K562 (cell line): ENCODE results near the gene PLCL1. TPM values are rescaled to one million over a fixed set of nuclear protein-coding genes. Genes with fewer than 3 reads are reported as not detected.

Experiments
- ADNP ChIP-seq: fragments of 200-800 bp; sonication (Bioruptor generic); IDR thresholded peaks from 2 replicates; pipeline ENCODE4 v1.6.1; 2016; ENCODE audit warnings: missing genetic modification characterization, missing compliant biosample characterization
- AFF1 ChIP-seq, 2 experiments: fragments of 450-650 bp; IDR thresholded peaks; 2 replicates each; pipeline ENCODE4 v1.6.1; 2018; ENCODE audit warnings: mild to moderate bottlenecking in 2 of 2, low read depth in 1 of 2; ENCODE audit not compliant: partially characterized antibody in 2 of 2
- CAMTA2 ChIP-seq: fragments of 250-450 bp; sonication (Bioruptor Pico); conservative IDR thresholded peaks from 2 replicates; pipeline ENCODE4 v1.5.1; 2022
- FOSL1 ChIP-seq: fragments of 200-800 bp; sonication (Bioruptor generic); conservative IDR thresholded peaks from 2 replicates; pipeline ENCODE4 v1.6.1; 2016; ENCODE audit warnings: missing genetic modification characterization, missing compliant biosample characterization
- FOXO4 ChIP-seq: fragments of 450-650 bp; formaldehyde crosslinking; IDR thresholded peaks from 2 replicates; pipeline ENCODE4 v1.4.0; 2020; ENCODE audit warnings: mild to moderate bottlenecking, moderate library complexity
- HINFP ChIP-seq: fragments of 450-650 bp; conservative IDR thresholded peaks from 2 replicates; pipeline ENCODE4 v1.6.1; 2016; ENCODE audit warnings: missing genetic modification characterization, low read depth, mild to moderate bottlenecking, control low read depth, missing compliant biosample characterization
- JUND ChIP-seq, 2 experiments: IDR thresholded peaks; 2 replicates in 1 of 2; 3 replicates in 1 of 2; pipeline ENCODE4 v1.6.1; 2011; ENCODE audit warnings: borderline replicate concordance in 2 of 2, low read depth in 2 of 2, low read length in 2 of 2, improper control_type of control experiment in 1 of 2, missing biosample characterization in 1 of 2, missing genetic modification characterization in 1 of 2, missing genetic modification reagents in 1 of 2
- KLF1 ChIP-seq: fragments of 450-650 bp; IDR thresholded peaks from 2 replicates; pipeline ENCODE4 v1.6.1; 2016; ENCODE audit warnings: missing genetic modification characterization, missing compliant biosample characterization
- MAFK ChIP-seq: IDR thresholded peaks from 2 replicates; pipeline ENCODE4 v1.6.1; 2011; ENCODE audit warnings: low read length, improper control_type of control experiment
- MTA3 ChIP-seq: fragments of 450-650 bp; formaldehyde crosslinking; IDR thresholded peaks from 2 replicates; pipeline ENCODE4 v1.6.1; 2017; ENCODE audit warnings: mild to moderate bottlenecking, borderline replicate concordance
- PRMT5 ChIP-seq: sonication (generic); formaldehyde crosslinking; IDR thresholded peaks from 2 replicates; pipeline ENCODE4 v1.5.0; 2020; ENCODE audit warnings: missing genetic modification reagents
- RFX1 ChIP-seq: fragments of 450-650 bp; IDR thresholded peaks from 2 replicates; pipeline ENCODE4 v1.6.1; 2016; ENCODE audit warnings: mild to moderate bottlenecking, moderate library complexity
- TEAD4 ChIP-seq, 2 experiments: sonication (generic) in 1 of 2; formaldehyde crosslinking in 1 of 2; IDR thresholded peaks; 2 replicates each; pipeline versions ENCODE4 v1.6.1 to v1.8.0; 2012 to 2022; ENCODE audit warnings: borderline replicate concordance in 1 of 2, inconsistent platforms in 1 of 2, low read length in 1 of 2, mild to moderate bottlenecking in 1 of 2, missing genetic modification reagents in 1 of 2
- THRAP3 ChIP-seq: fragments of 450-650 bp; IDR thresholded peaks from 2 replicates; pipeline ENCODE4 v1.6.1; 2016; ENCODE audit warnings: mild to moderate bottlenecking, inconsistent platforms, borderline replicate concordance
- ZBTB34 ChIP-seq: fragments of 250-450 bp; sonication (Bioruptor Pico); IDR thresholded peaks from 2 replicates; pipeline ENCODE4 v1.8.0; 2021; ENCODE audit warnings: mild to moderate bottlenecking, moderate library complexity
- ZNF140 ChIP-seq: fragments of 250-450 bp; sonication (Bioruptor Pico); IDR thresholded peaks from 2 replicates; pipeline ENCODE4 v1.8.0; 2021; ENCODE audit warnings: moderate library complexity, mild to moderate bottlenecking, inconsistent platforms
- ZNF282 ChIP-seq: sonication (generic); formaldehyde crosslinking; IDR thresholded peaks from 2 replicates; pipeline ENCODE4 v1.8.1; 2023; ENCODE audit warnings: missing genetic modification reagents
- ZSCAN29 ChIP-seq: fragments of 450-650 bp; IDR thresholded peaks from 2 replicates; pipeline ENCODE4 v1.6.1; 2017
- ZZZ3 ChIP-seq: fragments of 450-650 bp; IDR thresholded peaks from 2 replicates; pipeline ENCODE4 v1.6.1; 2016; ENCODE audit warnings: antibody characterized with exemption, mild to moderate bottlenecking, moderate library complexity
- polyA plus RNA-seq, 8 experiments: library from polyadenylated mRNA; depleted of rRNA in 4 of 8; stranded (reverse) in 5 of 8; unstranded in 3 of 8; fragments of >200 nt; fragmentation: Nextera tagmentation in 2 of 8; fragmentation: Illumina TruSeq in 1 of 8; extraction: Ambion mirVana in 2 of 8; extraction: Trizol in 1 of 8; gene quantifications; 2 replicates each; pipeline versions ENCODE4 v1.2.1 to v1.2.3, GENCODE V29; 2011 to 2014; ENCODE audit warnings: inconsistent platforms in 1 of 8, missing spikeins in 1 of 8
- total RNA-seq, 7 experiments: library from RNA; depleted of rRNA in 6 of 7; stranded (reverse); fragments of >200 nt in 6 of 7; fragmentation: Illumina TruSeq in 2 of 7; extraction: Trizol in 2 of 7; gene quantifications; 2 replicates each; pipeline versions ENCODE4 v1.2.1 to v1.2.3, GENCODE V29; 2011 to 2021; ENCODE audit warnings: low replicate concordance in 1 of 7

PLCL1 gene
- total and polyA plus RNA-seq, 9 of the 15 experiments (the other 6 are each of a cell fraction or from before 2014, with no cell fraction given), result 2.0 to 17.7 (median 8.6) TPM

GRCh38 chr2:197873293-197873701 is 68.9 kb downstream of the PLCL1 start (continued):
- no peak for TF ChIP-seq KLF1 (tag)
- TF ChIP-seq ZSCAN29, result no peak
- no peak for TF ChIP-seq CAMTA2 (CRISPR knock-in tag)
- TF ChIP-seq FOSL1, result peak; percentile 68
- no peak for TF ChIP-seq THRAP3
- no peak for TF ChIP-seq PRMT5 (CRISPR knock-in tag)
- TF ChIP-seq ADNP (tag), result no peak
- TF ChIP-seq ZZZ3, result no peak
- peak; percentile 12; the same call in 1 of the 2 replicates for TF ChIP-seq TEAD4 (IDR thresholded peaks at IDR 0.05; ENCODE audit: low read length)
- no peak for TF ChIP-seq TEAD4 (CRISPR knock-in tag; IDR thresholded peaks at IDR 0.05; ENCODE audit: borderline replicate concordance)
- TF ChIP-seq ZNF282 (CRISPR knock-in tag), result no peak
- no peak for TF ChIP-seq JUND (IDR thresholded peaks at IDR 0.05; ENCODE audit: borderline replicate concordance, low read depth, low read length)
- TF ChIP-seq JUND (tag; IDR thresholded peaks at IDR 0.05; ENCODE audit: borderline replicate concordance, low read depth, low read length), result 0 out of 3 replicates have a peak, but pooled peaks have one; percentile 26
- TF ChIP-seq MAFK, result no peak
- peak; percentile 31; the same call in 1 of the 2 replicates for TF ChIP-seq RFX1
- TF ChIP-seq ZNF140 (CRISPR knock-in tag), result no peak
- no peak for TF ChIP-seq HINFP (tag)
- TF ChIP-seq AFF1 (IDR thresholded peaks at IDR 0.05; ENCODE audit: low read depth in 1 of 2, partially characterized antibody in 2 of 2), result no peak
- TF ChIP-seq ZBTB34 (CRISPR knock-in tag), result no peak
- no peak for TF ChIP-seq FOXO4 (CRISPR knock-in tag)
- TF ChIP-seq MTA3, result 0 out of 2 replicates have a peak, but pooled peaks have one; percentile 26
